LoVo (cell line): ENCODE measurements around the gene SLC26A2.

Experiments used
- DNase-seq: peaks from one replicate; pipeline ENCODE4 v3.0.0-alpha.2; 2016; ENCODE audit warnings: low spot score

Gene SLC26A2

DNA sequence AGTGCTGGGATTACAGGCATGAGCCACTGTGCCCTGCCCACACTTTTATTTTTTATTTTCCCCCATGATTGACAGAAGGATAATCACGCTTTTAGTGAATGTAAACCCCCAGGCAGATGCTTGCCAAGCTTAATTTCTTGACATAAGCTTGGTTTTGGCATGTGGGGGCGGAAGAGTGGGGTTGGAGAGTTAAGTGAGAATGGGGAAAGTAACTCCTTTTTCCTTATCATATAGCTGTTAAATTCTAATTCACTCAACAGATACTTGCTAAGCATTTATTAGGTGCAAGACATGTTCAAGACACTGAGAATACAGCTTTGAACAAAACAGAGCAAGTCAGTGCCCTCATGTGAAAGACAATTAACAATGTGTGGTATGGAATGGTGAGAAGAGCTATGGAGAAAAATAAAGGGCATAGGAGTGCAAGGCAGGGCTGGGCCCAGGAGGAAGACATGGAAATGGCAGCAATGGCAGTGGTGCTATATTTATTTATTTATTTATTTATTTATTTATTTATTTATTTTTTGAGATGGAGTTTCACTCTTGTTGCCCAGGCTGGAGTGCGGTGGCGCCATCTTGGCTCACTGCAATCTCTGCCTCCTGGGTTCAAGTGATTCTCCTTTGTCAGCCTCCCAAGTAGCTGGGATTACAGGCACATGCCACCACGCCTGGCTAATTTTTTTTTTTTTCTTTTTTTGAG is 2.2 kb downstream of the SLC26A2 start:
- no peak for DNase-seq

DNA sequence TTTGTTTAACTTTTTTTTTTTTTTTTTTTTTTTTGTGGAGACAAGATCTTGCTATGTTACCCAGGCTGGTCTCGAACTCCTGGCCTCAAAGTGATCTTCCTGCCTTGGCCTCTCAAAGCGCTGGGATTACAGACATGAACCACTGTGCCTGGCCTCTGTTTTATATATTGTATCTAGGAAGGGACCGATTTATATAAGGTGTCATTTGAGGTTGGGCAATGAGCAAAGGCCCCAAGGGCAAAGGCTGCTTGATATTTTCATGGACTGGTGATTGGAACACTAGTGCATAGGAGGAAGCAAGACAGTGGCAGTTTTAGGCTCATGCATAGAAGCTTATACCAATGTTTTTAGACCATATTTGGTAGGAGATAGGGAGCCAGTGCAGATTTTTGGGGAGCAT is 3.2 kb downstream of the SLC26A2 start:
- DNase-seq, result no peak

DNA sequence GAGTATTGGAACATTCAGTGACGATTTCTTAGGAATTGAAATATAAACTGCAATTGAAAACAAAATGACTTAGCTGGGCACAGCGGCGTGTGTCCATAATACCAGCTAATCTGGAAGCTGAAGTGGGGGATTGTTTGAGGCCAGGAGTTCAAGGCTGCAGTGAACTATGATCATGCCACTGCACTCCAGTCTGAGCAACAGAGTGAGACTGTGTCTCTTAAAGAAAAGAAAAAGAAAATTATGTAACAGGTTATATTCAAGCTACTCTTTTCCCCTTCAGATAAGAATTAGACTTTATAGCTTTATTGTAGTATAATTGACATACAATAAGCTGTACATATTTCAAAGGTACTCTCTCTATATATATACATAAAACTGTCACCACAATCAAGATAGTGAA is 6.4 kb downstream of the SLC26A2 start:
- DNase-seq, result no peak

- DNase-seq, result no peak
Measured at GRCh38 chr5:149969181-149969930, 8.8 kb downstream of the SLC26A2 start.

DNA sequence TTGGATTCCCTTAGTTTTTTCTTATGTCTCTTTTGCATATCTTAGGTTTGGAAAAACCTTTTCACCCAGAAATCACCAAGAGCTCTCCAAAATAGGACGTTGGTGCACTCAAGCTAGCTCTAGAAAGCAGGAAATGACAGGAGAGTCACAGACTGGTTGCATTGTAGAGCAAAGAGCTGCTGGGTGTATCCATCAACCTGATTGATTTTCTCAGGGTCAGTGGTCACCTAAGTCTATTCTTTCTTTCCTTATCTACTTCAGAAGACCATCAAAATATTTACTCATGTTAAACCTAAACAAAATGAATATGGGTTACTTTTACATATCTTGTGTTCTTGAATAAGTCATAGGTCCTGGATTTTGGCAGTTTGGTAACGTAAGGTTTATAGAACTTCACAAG is 14.9 kb downstream of the SLC26A2 start:
- DNase-seq, result no peak

- DNase-seq, result no peak
Measured at GRCh38 chr5:149979896-149980295, 19.3 kb downstream of the SLC26A2 start.

GRCh38 chr5:149981206-149981605 is 20.6 kb downstream of the SLC26A2 start:
- DNase-seq, result no peak

DNA sequence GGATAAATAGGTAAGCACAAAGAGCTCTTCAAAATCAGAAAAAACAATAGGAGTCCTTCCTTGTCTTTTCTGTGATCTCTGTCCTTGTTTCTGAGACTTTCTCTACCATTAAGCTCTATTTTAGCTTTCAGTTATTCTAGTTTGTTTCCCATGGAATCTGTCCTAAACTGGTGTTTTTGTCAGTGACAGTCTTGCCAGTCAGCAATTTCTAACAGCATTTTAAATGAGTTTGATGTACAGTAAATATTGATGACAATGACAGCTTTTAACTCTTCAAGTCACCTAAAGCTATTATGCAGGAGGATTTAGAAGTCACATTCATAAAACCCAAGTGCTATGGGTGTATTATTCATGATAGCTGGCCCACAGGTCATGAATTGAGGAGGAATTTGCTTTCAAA is 21.9 kb downstream of the SLC26A2 start:
- DNase-seq, result no peak

GRCh38 chr5:149988126-149988525 is 27.6 kb downstream of the SLC26A2 start:
- DNase-seq, result no peak

GRCh38 chr5:149990518-149991376 is 30.2 kb downstream of the SLC26A2 start:
- DNase-seq, result peak; percentile 80

GRCh38 chr5:149993471-149993870 is 32.9 kb downstream of the SLC26A2 start:
- DNase-seq, result no peak

DNA sequence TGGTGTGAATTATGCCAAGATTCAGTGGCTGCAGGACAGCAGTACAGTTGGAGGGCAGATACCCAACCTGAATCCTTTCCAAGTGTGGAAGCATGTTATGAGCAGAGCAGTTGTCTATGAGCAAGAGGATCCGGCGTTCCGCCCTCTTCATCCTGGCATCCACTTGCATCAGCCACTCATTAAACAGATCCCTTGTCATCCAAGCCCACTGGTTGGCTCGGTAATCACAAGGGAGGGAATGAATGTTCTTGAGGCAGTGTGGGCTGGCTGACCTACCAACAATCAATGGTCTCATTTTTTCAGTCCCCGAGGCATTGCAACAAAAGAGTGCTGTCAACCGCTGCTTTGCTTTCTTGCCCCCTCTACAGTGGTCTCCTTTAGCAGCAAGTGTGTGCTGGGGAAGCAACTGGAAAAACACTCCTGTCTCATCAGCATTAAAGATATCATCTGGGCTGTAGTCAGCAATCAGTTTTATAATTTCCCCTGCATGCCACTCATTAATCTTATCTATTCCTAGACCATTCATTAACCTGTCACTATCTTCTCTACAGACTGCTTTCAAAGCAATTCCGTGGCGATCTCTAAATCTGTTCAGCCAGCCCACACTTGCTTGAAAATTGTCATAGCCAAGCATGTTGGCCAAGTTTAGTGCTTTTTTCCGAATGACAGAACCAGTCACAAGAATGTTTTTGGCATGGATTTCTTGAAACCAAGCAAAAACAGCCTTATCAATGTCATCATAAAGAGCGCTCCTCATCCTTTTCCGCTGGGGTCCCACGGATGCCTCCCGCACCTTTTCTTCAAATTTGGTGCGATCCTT is 35.0 kb downstream of the SLC26A2 start:
- DNase-seq, result no peak

DNA sequence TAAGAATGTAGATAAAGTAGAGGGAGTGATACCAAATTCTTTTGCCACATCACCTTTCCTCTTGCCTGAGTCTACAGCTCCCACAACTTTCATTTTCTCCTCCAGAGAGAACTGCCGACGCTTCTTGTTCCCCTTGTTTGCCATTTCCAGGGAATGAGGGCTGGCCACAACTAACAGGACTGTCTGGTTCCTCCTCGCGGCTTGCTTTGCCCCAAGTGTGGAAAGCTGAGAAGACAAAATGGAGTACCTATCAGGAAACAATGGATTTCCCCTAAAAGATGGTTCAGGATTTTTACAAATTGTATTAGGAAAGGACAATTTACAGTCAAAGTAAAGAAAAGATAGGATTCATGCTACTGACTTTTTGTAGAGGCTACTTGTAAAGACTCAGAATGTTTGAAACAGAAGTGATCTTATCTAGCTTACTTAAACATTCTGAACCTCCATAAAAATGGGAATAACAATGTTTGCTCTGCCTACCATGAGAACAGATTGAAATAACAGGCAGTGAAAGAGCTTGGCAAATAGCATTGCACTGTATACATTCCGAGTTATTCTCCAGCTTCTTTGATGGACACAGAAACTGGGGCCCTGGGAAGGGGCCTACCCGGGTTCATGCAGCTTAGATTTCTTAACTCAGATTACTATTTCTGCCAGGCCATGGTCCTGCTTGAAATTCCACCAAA is 35.8 kb downstream of the SLC26A2 start:
- no peak for DNase-seq

GRCh38 chr5:149998281-149998680 is 37.7 kb downstream of the SLC26A2 start:
- no peak for DNase-seq

- DNase-seq, result no peak
Measured at GRCh38 chr5:149999359-149999758, 38.8 kb downstream of the SLC26A2 start.

- no peak for DNase-seq
Measured at GRCh38 chr5:149999866-150000255, 39.3 kb downstream of the SLC26A2 start.

DNA sequence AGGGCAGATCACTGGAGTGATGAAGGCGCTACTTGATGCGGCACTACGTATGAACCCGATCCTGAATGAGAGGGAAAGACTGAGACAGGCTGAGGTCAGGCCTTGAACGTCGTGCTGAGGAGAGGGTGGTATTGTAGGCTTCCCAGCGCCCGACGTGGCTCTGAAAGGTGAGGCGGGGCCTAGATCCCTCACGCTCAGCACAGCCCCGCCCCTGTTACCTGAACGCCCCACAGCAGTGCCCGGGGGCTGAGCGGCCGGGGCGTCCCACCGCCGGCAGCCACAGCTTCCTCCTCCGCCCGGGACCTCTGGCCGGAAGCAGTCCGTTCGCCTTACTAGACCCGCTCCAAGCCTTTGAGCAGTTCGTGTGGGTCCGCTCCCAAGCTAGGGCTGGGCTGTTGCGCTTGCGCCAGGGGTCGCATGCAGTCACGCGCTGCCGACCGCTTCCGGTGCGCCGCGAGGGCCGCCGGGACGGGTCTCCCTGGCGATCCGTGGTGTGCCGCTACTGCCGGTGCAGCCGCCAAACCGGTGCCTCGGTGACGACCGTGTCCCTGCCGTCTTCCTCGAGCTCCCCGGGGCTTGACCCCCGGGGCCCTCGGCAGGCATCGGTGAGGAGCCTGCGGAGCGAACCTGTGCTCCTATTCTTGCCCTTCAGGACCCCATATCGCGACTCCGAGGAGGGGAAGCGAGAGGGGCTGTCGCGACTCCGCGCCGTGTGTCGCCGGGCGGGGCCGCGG is 39.9 kb downstream of the SLC26A2 start, which contains the start of the genes HMGXB3 and TIGD6:
TSS of gene HMGXB3 (plus strand) at position 484 of the 734 bp plus-strand sequence. CDS start 4,114 bp downstream, outside the sequence.
TSS of gene TIGD6 (minus strand) at position 399 of the 734 bp plus-strand sequence. CDS start 4,306 bp downstream, outside the sequence.
- peak; percentile 95 for DNase-seq

DNA sequence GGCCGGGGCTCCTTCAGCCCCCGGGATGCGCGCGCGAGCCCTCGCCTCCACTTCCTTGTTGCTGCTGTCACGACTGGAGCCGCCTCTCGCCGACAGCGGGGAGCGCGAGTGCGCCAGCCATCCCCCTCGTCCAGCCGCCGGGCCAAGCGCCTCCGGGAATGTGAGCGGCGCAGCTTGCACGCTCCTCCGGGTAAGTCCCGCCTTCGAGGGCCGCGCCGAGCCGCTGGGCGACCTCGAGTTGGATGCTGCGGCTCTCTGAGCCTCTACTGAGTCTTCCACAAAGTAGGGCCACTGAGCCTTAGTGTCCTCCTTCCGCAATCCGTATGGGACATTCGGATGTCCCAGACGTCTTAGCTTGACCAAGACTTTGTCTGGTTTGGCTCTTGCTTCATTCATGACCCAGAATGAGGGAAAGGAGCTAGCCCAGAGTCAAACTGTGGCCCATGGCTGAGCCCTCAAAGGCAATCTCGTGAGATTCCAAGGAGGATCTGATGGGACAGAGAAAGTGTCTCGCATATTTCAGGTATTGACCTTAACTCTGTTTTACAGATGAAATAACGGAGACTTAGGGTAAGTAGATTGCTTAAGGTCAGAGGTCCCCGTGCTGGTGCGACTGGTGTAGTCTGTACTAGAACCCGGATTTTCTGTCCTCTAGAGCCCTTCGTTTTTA is 40.6 kb downstream of the SLC26A2 start:
- peak; percentile 27 for DNase-seq

DNA sequence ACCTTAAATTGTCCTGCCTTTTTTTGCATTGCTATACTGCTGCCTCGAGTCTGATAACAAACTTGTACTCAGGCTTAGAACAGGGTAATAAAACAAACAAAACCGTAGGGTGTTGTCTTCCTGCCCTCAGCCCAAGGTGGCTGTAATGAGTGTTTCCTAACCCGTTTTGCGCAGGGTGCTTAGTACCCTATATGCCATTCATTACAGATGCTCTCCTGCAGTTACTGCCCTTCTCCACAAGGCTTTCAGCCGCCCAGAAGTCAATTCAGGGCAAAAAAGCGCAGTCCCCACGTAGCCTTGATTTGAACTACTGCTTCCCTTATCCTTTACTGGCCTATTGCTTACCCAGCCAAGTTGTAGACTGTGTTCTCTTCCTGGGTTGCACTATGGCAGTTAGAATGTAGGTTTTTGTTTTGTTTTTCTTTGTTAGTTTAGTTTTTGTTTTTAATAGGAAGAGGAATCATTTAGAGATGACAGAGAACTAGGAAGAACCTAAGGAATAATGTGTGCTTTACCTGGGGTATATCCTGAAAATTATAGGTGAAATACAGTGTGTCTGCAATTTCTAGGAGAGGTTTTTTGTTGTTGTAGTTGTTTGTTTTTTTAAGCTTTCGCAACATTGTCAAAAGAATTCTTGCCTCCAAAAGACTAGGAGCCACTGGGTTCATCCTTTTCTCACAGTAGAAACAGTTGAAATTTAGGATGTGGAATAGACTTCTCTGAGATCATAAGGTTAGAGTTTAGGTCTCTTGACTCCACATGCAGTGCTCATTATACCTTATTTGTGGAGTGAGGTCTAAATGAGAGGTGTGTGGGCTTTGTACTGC is 41.3 kb downstream of the SLC26A2 start:
- DNase-seq, result peak; percentile 78
